ENCODE measurements around the gene TDRD9.

The TDRD9 gene

DNA sequence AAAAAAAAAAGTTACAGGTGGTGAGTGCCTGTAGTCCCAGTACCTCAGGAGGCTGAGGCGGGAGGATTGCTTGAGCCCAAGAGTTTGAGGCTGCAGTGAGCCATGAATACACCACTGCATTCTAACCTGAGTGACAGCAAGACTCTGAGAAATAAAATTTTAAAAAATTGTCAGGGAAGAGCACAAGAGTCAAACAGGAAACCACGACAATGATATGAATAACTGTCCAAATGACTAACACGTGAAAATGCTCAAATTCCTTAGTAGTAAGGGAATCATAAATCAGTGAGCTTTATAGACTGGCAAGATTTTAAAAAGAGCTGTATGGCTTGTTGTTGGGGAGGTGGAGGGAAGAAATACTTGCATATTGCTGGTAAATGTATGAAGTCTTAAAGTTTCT is 144.3 kb downstream of the TDRD9 start:
- WGBS (ENCODE audit: extremely low coverage, insufficient coverage, insufficient read length), result no CpG with 5 or more reads among the region's 3 CpGs
- Histone ChIP-seq H3K4ac (ENCODE audit: low read depth, low read length) (no peak overlapping the region), H2BK12ac (ENCODE audit: low read length) (no peak overlapping the region)

DNA sequence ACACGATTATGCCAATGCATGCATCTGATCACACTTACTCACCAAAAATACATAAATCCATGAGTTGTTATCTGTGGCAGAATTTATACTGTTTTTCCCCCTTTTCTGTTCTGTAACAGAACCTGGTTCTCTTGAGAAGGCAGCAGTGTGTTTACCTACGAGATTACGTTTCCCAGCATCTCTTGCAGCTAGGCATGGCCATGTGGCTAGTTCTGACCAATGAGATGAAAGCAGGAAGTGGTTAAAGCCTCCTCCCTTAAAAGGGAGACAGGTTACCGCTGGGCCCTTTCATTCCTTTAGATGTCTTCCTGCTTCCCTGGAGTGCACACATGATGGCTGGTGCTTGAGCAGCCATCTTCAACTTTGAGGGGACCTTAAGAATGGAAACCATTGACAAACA is 145.5 kb downstream of the TDRD9 start:
- Histone ChIP-seq H2AK5ac (ENCODE audit: low read length) (no peak overlapping the region), H3K4me1 (ENCODE audit: control insufficient read depth in 1 of 2, insufficient read depth in 2 of 2, low read length in 2 of 2) (no peaks in the 10 kb centered on the region), H3K23ac (ENCODE audit: low read length) (no peak overlapping the region), H3K79me2 (ENCODE audit: control insufficient read depth, insufficient read depth, low read length, poor library complexity) (no peaks in the 10 kb centered on the region), H3K27ac (ENCODE audit: low read depth, low read length) (no peak overlapping the region), H3K4me2 (ENCODE audit: low read length) (no peak overlapping the region), H3K79me1 (ENCODE audit: low read length) (no peaks in the 10 kb centered on the region), H3K9ac (ENCODE audit: low read length) (no peak overlapping the region), H3K18ac (ENCODE audit: low read length) (no peak overlapping the region), H4K12ac (ENCODE audit: low read depth, low read length) (no peak overlapping the region), H2BK120ac (ENCODE audit: insufficient read depth, low read length, poor library complexity) (no peak overlapping the region), H3K4me3 (ENCODE audit: low read depth, low read length) (no peak overlapping the region), H4K91ac (ENCODE audit: low read depth, low read length) (no peak overlapping the region), H3K9me3 (ENCODE audit: insufficient read depth, low read depth, low read length) (peaks cover 3% of the 10 kb centered on the region), H2BK5ac (ENCODE audit: low read depth, low read length, poor library complexity) (no peak overlapping the region), H2AFZ (ENCODE audit: insufficient read depth, low read length, poor library complexity) (no peak overlapping the region), H2BK12ac (ENCODE audit: low read length) (no peak overlapping the region), H3K27me3 (ENCODE audit: insufficient read depth, low read length) (no peaks in the 10 kb centered on the region), H3K14ac (ENCODE audit: low read length) (no peak overlapping the region), H3K36me3 (ENCODE audit: control insufficient read depth in 1 of 2, insufficient read depth in 2 of 2, low read length in 2 of 2) (no peaks in the 10 kb centered on the region), H4K8ac (ENCODE audit: low read depth, low read length) (no peak overlapping the region), H3K4ac (ENCODE audit: low read depth, low read length) (no peak overlapping the region)
- DNase-seq, result no peak
- WGBS (ENCODE audit: extremely low coverage, insufficient coverage, insufficient read length), result no CpG with 5 or more reads among the region's 4 CpGs

More for the DNA sequence above, 144.3 kb downstream of the TDRD9 start:
- H2AFZ ChIP-seq (ENCODE audit: insufficient read depth, low read length, poor library complexity), result no peak overlapping the region
- H3K79me1 ChIP-seq (ENCODE audit: low read length), result no peaks in the 10 kb centered on the region
- DNase-seq, result no peak
- H4K91ac ChIP-seq (ENCODE audit: low read depth, low read length), result no peak overlapping the region
- no peak overlapping the region for H2BK5ac ChIP-seq (ENCODE audit: low read depth, low read length, poor library complexity)
- no peaks in the 10 kb centered on the region for H3K4me1 ChIP-seq (ENCODE audit: control insufficient read depth in 1 of 2, insufficient read depth in 2 of 2, low read length in 2 of 2)
- H3K27ac ChIP-seq (ENCODE audit: low read depth, low read length), result no peak overlapping the region
- no peaks in the 10 kb centered on the region for H3K36me3 ChIP-seq (ENCODE audit: control insufficient read depth in 1 of 2, insufficient read depth in 2 of 2, low read length in 2 of 2)
- H3K9ac ChIP-seq (ENCODE audit: low read length), result no peak overlapping the region
- H2AK5ac ChIP-seq (ENCODE audit: low read length), result no peak overlapping the region
- H3K9me3 ChIP-seq (ENCODE audit: insufficient read depth, low read depth, low read length), result peaks cover 5% of the 10 kb centered on the region
- no peak overlapping the region for H3K18ac ChIP-seq (ENCODE audit: low read length)
- no peak overlapping the region for H3K14ac ChIP-seq (ENCODE audit: low read length)
- H4K12ac ChIP-seq (ENCODE audit: low read depth, low read length), result no peak overlapping the region
- H3K79me2 ChIP-seq (ENCODE audit: control insufficient read depth, insufficient read depth, low read length, poor library complexity), result no peaks in the 10 kb centered on the region
- H3K4me2 ChIP-seq (ENCODE audit: low read length), result no peak overlapping the region
- H4K8ac ChIP-seq (ENCODE audit: low read depth, low read length), result no peak overlapping the region
- H3K23ac ChIP-seq (ENCODE audit: low read length), result no peak overlapping the region
- no peaks in the 10 kb centered on the region for H3K27me3 ChIP-seq (ENCODE audit: insufficient read depth, low read length)
- no peak overlapping the region for H2BK120ac ChIP-seq (ENCODE audit: insufficient read depth, low read length, poor library complexity)
- no peak overlapping the region for H3K4me3 ChIP-seq (ENCODE audit: low read depth, low read length)

DNA sequence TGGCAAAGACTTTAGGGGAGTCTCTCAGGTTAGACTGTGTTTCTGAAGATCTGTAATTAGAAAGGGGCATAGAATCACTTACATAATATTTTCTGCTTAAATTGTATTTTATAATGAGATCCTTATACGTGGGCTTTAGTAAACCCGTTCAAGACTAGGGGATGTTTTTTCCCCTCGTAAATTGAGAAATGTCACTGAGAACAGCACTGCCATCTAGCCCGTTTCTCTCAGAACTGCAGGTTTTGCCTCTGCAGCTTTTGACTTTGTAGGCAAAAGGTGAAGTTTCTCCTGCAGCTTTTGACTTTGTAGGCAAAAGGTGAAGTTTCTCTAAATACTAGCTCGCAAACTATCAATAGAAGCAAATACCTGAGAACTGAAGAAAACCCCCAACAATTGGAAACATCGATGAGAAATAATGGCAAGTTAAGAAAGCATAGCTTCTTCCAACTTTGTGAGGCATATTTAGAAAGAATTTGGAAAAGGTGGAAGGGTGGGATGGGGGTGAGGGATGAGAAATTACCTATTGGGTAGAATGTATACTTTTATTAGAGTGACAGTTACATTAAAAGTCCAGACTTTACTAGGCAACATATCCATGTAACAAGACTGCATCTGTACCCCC is 147.4 kb downstream of the TDRD9 start:
- Histone ChIP-seq H2AK5ac (ENCODE audit: low read length) (no peak overlapping the region), H3K4me1 (ENCODE audit: control insufficient read depth in 1 of 2, insufficient read depth in 2 of 2, low read length in 2 of 2) (no peaks in the 10 kb centered on the region), H3K27ac (ENCODE audit: low read depth, low read length) (no peak overlapping the region), H3K36me3 (ENCODE audit: control insufficient read depth in 1 of 2, insufficient read depth in 2 of 2, low read length in 2 of 2) (no peaks in the 10 kb centered on the region), H2AFZ (ENCODE audit: insufficient read depth, low read length, poor library complexity) (no peak overlapping the region), H3K9me3 (ENCODE audit: insufficient read depth, low read depth, low read length) (peaks cover 3% of the 10 kb centered on the region), H2BK12ac (ENCODE audit: low read length) (no peak overlapping the region), H4K12ac (ENCODE audit: low read depth, low read length) (no peak overlapping the region), H3K14ac (ENCODE audit: low read length) (no peak overlapping the region), H4K8ac (ENCODE audit: low read depth, low read length) (no peak overlapping the region), H3K4ac (ENCODE audit: low read depth, low read length) (no peak overlapping the region), H3K27me3 (ENCODE audit: insufficient read depth, low read length) (no peaks in the 10 kb centered on the region), H3K9ac (ENCODE audit: low read length) (no peak overlapping the region), H4K91ac (ENCODE audit: low read depth, low read length) (no peak overlapping the region), H3K23ac (ENCODE audit: low read length) (no peak overlapping the region), H2BK5ac (ENCODE audit: low read depth, low read length, poor library complexity) (no peak overlapping the region), H3K18ac (ENCODE audit: low read length) (no peak overlapping the region), H3K4me3 (ENCODE audit: low read depth, low read length) (no peak overlapping the region), H3K79me2 (ENCODE audit: control insufficient read depth, insufficient read depth, low read length, poor library complexity) (no peaks in the 10 kb centered on the region), H3K79me1 (ENCODE audit: low read length) (no peaks in the 10 kb centered on the region), H2BK120ac (ENCODE audit: insufficient read depth, low read length, poor library complexity) (no peak overlapping the region), H3K4me2 (ENCODE audit: low read length) (no peak overlapping the region)
- DNase-seq, result peak in 1 of 2 donors; percentile 6
- WGBS (ENCODE audit: extremely low coverage, insufficient coverage, insufficient read length), result no CpG with 5 or more reads among the region's 6 CpGs

GRCh38 chr14:104076743-104077142 is 148.5 kb downstream of the TDRD9 start:
- Histone ChIP-seq H4K8ac (ENCODE audit: low read depth, low read length) (no peak overlapping the region), H3K4ac (ENCODE audit: low read depth, low read length) (no peak overlapping the region), H2AK5ac (ENCODE audit: low read length) (no peak overlapping the region), H3K27ac (ENCODE audit: low read depth, low read length) (no peak overlapping the region), H2BK5ac (ENCODE audit: low read depth, low read length, poor library complexity) (no peak overlapping the region), H2AFZ (ENCODE audit: insufficient read depth, low read length, poor library complexity) (no peak overlapping the region), H3K14ac (ENCODE audit: low read length) (no peak overlapping the region), H3K79me2 (ENCODE audit: control insufficient read depth, insufficient read depth, low read length, poor library complexity) (no peaks in the 10 kb centered on the region), H3K4me2 (ENCODE audit: low read length) (no peak overlapping the region), H3K4me3 (ENCODE audit: low read depth, low read length) (no peak overlapping the region), H4K12ac (ENCODE audit: low read depth, low read length) (no peak overlapping the region), H3K9me3 (ENCODE audit: insufficient read depth, low read depth, low read length) (peaks cover 3% of the 10 kb centered on the region), H3K23ac (ENCODE audit: low read length) (no peak overlapping the region), H3K27me3 (ENCODE audit: insufficient read depth, low read length) (no peaks in the 10 kb centered on the region), H2BK12ac (ENCODE audit: low read length) (no peak overlapping the region), H4K91ac (ENCODE audit: low read depth, low read length) (no peak overlapping the region), H3K36me3 (ENCODE audit: control insufficient read depth in 1 of 2, insufficient read depth in 2 of 2, low read length in 2 of 2) (no peaks in the 10 kb centered on the region), H2BK120ac (ENCODE audit: insufficient read depth, low read length, poor library complexity) (no peak overlapping the region), H3K18ac (ENCODE audit: low read length) (no peak overlapping the region), H3K9ac (ENCODE audit: low read length) (no peak overlapping the region), H3K4me1 (ENCODE audit: control insufficient read depth in 1 of 2, insufficient read depth in 2 of 2, low read length in 2 of 2) (no peaks in the 10 kb centered on the region), H3K79me1 (ENCODE audit: low read length) (no peaks in the 10 kb centered on the region)
- no peak for DNase-seq
- WGBS (ENCODE audit: extremely low coverage, insufficient coverage, insufficient read length), result no CpG with 5 or more reads among the region's 5 CpGs

Data from trophoblast cell (in vitro differentiated cells and primary cell).